ENCODE data around the gene TSC2.

DNA sequence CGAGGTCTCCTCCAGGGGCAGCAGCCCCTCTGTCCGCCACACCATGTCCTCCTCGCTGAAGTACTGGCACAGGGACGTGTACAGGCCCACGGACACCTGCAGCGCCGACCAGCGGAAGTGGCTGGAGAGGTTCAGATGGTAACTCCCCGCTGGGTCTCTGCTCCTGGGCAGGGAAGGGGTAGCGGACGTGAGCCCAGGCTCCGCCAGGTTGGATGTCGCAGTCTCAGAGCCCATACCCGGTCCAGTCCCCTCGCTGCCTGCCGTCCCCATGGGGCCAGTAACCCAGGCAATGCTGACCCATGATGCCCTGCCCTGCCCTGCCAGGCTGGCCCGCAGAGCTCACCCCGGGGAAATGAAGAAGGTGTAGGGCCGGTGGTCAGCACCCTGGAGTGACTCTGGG lies 54.7 kb downstream of the TSC2 start:
- TF ChIP-seq GRHL2 (CRISPR knock-in tag; IDR thresholded peaks at IDR 0.05; ENCODE audit: insufficient replicate concordance, severe bottlenecking) (no peak), NFE2L1 (CRISPR knock-in tag; IDR thresholded peaks at IDR 0.05) (no peak), TEAD4 (CRISPR knock-in tag; IDR thresholded peaks at IDR 0.05) (no peak), NR3C1 (CRISPR knock-in tag; conservative IDR thresholded peaks at IDR 0.05; ENCODE audit: low read depth) (no peak), CREB1 (CRISPR knock-in tag; IDR thresholded peaks at IDR 0.05) (no peak), JUN (CRISPR knock-in tag; IDR thresholded peaks at IDR 0.05) (no peak)
- TF ChIP-seq, protein P1, sequence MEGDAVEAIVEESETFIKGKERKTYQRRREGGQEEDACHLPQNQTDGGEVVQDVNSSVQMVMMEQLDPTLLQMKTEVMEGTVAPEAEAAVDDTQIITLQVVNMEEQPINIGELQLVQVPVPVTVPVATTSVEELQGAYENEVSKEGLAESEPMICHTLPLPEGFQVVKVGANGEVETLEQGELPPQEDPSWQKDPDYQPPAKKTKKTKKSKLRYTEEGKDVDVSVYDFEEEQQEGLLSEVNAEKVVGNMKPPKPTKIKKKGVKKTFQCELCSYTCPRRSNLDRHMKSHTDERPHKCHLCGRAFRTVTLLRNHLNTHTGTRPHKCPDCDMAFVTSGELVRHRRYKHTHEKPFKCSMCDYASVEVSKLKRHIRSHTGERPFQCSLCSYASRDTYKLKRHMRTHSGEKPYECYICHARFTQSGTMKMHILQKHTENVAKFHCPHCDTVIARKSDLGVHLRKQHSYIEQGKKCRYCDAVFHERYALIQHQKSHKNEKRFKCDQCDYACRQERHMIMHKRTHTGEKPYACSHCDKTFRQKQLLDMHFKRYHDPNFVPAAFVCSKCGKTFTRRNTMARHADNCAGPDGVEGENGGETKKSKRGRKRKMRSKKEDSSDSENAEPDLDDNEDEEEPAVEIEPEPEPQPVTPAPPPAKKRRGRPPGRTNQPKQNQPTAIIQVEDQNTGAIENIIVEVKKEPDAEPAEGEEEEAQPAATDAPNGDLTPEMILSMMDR (IDR thresholded peaks at IDR 0.05), result no peak
- TF ChIP-seq, protein P2, sequence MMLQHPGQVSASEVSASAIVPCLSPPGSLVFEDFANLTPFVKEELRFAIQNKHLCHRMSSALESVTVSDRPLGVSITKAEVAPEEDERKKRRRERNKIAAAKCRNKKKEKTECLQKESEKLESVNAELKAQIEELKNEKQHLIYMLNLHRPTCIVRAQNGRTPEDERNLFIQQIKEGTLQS (CRISPR knock-in tag; conservative IDR thresholded peaks at IDR 0.05), result no peak
- TF ChIP-seq, protein P3, sequence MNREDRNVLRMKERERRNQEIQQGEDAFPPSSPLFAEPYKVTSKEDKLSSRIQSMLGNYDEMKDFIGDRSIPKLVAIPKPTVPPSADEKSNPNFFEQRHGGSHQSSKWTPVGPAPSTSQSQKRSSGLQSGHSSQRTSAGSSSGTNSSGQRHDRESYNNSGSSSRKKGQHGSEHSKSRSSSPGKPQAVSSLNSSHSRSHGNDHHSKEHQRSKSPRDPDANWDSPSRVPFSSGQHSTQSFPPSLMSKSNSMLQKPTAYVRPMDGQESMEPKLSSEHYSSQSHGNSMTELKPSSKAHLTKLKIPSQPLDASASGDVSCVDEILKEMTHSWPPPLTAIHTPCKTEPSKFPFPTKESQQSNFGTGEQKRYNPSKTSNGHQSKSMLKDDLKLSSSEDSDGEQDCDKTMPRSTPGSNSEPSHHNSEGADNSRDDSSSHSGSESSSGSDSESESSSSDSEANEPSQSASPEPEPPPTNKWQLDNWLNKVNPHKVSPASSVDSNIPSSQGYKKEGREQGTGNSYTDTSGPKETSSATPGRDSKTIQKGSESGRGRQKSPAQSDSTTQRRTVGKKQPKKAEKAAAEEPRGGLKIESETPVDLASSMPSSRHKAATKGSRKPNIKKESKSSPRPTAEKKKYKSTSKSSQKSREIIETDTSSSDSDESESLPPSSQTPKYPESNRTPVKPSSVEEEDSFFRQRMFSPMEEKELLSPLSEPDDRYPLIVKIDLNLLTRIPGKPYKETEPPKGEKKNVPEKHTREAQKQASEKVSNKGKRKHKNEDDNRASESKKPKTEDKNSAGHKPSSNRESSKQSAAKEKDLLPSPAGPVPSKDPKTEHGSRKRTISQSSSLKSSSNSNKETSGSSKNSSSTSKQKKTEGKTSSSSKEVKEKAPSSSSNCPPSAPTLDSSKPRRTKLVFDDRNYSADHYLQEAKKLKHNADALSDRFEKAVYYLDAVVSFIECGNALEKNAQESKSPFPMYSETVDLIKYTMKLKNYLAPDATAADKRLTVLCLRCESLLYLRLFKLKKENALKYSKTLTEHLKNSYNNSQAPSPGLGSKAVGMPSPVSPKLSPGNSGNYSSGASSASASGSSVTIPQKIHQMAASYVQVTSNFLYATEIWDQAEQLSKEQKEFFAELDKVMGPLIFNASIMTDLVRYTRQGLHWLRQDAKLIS (CRISPR knock-in tag; IDR thresholded peaks at IDR 0.05; ENCODE audit: borderline replicate concordance), result no peak
- TF ChIP-seq, protein P4, sequence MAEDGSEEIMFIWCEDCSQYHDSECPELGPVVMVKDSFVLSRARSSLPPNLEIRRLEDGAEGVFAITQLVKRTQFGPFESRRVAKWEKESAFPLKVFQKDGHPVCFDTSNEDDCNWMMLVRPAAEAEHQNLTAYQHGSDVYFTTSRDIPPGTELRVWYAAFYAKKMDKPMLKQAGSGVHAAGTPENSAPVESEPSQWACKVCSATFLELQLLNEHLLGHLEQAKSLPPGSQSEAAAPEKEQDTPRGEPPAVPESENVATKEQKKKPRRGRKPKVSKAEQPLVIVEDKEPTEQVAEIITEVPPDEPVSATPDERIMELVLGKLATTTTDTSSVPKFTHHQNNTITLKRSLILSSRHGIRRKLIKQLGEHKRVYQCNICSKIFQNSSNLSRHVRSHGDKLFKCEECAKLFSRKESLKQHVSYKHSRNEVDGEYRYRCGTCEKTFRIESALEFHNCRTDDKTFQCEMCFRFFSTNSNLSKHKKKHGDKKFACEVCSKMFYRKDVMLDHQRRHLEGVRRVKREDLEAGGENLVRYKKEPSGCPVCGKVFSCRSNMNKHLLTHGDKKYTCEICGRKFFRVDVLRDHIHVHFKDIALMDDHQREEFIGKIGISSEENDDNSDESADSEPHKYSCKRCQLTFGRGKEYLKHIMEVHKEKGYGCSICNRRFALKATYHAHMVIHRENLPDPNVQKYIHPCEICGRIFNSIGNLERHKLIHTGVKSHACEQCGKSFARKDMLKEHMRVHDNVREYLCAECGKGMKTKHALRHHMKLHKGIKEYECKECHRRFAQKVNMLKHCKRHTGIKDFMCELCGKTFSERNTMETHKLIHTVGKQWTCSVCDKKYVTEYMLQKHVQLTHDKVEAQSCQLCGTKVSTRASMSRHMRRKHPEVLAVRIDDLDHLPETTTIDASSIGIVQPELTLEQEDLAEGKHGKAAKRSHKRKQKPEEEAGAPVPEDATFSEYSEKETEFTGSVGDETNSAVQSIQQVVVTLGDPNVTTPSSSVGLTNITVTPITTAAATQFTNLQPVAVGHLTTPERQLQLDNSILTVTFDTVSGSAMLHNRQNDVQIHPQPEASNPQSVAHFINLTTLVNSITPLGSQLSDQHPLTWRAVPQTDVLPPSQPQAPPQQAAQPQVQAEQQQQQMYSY (CRISPR knock-in tag; IDR thresholded peaks at IDR 0.05), result no peak
- TF ChIP-seq, protein P5, sequence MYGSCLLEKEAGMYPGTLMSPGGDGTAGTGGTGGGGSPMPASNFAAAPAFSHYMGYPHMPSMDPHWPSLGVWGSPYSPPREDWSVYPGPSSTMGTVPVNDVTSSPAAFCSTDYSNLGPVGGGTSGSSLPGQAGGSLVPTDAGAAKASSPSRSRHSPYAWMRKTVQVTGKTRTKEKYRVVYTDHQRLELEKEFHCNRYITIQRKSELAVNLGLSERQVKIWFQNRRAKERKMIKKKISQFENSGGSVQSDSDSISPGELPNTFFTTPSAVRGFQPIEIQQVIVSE (CRISPR knock-in tag; IDR thresholded peaks at IDR 0.05; ENCODE audit: borderline replicate concordance), result no peak
- TF ChIP-seq, protein P6, sequence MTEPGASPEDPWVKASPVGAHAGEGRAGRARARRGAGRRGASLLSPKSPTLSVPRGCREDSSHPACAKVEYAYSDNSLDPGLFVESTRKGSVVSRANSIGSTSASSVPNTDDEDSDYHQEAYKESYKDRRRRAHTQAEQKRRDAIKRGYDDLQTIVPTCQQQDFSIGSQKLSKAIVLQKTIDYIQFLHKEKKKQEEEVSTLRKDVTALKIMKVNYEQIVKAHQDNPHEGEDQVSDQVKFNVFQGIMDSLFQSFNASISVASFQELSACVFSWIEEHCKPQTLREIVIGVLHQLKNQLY (CRISPR knock-in tag; IDR thresholded peaks at IDR 0.05), result no peak
- TF ChIP-seq, protein P7, sequence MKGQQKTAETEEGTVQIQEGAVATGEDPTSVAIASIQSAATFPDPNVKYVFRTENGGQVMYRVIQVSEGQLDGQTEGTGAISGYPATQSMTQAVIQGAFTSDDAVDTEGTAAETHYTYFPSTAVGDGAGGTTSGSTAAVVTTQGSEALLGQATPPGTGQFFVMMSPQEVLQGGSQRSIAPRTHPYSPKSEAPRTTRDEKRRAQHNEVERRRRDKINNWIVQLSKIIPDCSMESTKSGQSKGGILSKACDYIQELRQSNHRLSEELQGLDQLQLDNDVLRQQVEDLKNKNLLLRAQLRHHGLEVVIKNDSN (CRISPR knock-in tag; IDR thresholded peaks at IDR 0.05), result no peak
